ENCODE data around the gene ENTPD2. TPM values are rescaled to one million over a fixed set of nuclear protein-coding genes. Genes with fewer than 3 reads are reported as not detected.

ENTPD2 gene
- total and polyA plus RNA-seq, 9 of the 15 experiments (the other 6 are each of a cell fraction or from before 2014, with no cell fraction given), result 0.04 to 0.60 (median 0.14) TPM; not detected in 4

DNA sequence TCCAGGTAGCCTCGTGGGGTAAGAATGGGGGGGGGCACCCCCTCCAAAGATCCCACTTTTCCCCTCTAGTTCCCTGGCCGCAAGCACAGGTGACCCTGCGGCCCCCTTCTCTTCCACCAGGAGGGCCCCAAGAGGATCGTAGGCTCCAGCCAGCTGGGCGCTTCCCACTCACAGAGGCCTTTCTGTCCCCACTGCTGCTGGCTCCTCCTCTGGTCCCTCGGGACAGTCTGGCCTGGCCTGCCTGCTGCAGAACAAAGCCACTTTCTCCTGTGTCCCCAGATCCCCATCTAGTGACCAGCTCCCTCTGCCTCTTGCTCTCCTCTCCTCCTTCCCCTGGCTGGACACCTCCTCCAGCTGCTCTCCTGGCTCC, 17.0 kb upstream of the ENTPD2 start (continued):
- TF ChIP-seq ZBTB5 (IDR thresholded peaks at IDR 0.05) (no peak), CBFB (CRISPR knock-in tag; IDR thresholded peaks at IDR 0.05) (no peak), KDM1A (IDR thresholded peaks at IDR 0.05) (no peak), SREBF1 (IDR thresholded peaks at IDR 0.05; ENCODE audit: borderline replicate concordance, low read depth, low read length) (no peak), ATF7 (IDR thresholded peaks at IDR 0.05) (peak; percentile 33; the same call in 1 of the 2 replicates), SMARCA4 (IDR thresholded peaks at IDR 0.05) (0 out of 2 replicates have a peak, but pooled peaks have one; percentile 38), ZNF263 (CRISPR knock-in tag; IDR thresholded peaks at IDR 0.05; ENCODE audit: borderline replicate concordance) (no peak), SMAD1 (IDR thresholded peaks at IDR 0.05; ENCODE audit: low read depth, low read length, partially characterized antibody) (no peak), TEAD1 (CRISPR knock-in tag; IDR thresholded peaks at IDR 0.05) (no peak; a peak in 1 of 4 replicates), TAF9B (IDR thresholded peaks at IDR 0.05; ENCODE audit: partially characterized antibody) (no peak), TCFL5 (CRISPR knock-in tag; conservative IDR thresholded peaks at IDR 0.05) (no peak), TRIM28 (IDR thresholded peaks at IDR 0.05) (no peak), LCOR (CRISPR knock-in tag; IDR thresholded peaks at IDR 0.05) (0 out of 2 replicates have a peak, but pooled peaks have one; percentile 14), STAT6 (CRISPR knock-in tag; IDR thresholded peaks at IDR 0.05) (no peak), HDAC2 (IDR thresholded peaks at IDR 0.05) (no peak), ZNF778 (CRISPR knock-in tag; IDR thresholded peaks at IDR 0.05) (no peak), HMG20B (CRISPR knock-in tag; IDR thresholded peaks at IDR 0.05) (no peak), MBD2 (IDR thresholded peaks at IDR 0.05; ENCODE audit: borderline replicate concordance, low read depth) (no peak), HMG20A (CRISPR knock-in tag; conservative IDR thresholded peaks at IDR 0.05) (no peak), TRIM24 (IDR thresholded peaks at IDR 0.05) (no peak), ILF3 (IDR thresholded peaks at IDR 0.05; ENCODE audit: borderline replicate concordance) (no peak), CHCHD3 (CRISPR knock-in tag; IDR thresholded peaks at IDR 0.05) (no peak)
- TF ChIP-seq, protein P1, sequence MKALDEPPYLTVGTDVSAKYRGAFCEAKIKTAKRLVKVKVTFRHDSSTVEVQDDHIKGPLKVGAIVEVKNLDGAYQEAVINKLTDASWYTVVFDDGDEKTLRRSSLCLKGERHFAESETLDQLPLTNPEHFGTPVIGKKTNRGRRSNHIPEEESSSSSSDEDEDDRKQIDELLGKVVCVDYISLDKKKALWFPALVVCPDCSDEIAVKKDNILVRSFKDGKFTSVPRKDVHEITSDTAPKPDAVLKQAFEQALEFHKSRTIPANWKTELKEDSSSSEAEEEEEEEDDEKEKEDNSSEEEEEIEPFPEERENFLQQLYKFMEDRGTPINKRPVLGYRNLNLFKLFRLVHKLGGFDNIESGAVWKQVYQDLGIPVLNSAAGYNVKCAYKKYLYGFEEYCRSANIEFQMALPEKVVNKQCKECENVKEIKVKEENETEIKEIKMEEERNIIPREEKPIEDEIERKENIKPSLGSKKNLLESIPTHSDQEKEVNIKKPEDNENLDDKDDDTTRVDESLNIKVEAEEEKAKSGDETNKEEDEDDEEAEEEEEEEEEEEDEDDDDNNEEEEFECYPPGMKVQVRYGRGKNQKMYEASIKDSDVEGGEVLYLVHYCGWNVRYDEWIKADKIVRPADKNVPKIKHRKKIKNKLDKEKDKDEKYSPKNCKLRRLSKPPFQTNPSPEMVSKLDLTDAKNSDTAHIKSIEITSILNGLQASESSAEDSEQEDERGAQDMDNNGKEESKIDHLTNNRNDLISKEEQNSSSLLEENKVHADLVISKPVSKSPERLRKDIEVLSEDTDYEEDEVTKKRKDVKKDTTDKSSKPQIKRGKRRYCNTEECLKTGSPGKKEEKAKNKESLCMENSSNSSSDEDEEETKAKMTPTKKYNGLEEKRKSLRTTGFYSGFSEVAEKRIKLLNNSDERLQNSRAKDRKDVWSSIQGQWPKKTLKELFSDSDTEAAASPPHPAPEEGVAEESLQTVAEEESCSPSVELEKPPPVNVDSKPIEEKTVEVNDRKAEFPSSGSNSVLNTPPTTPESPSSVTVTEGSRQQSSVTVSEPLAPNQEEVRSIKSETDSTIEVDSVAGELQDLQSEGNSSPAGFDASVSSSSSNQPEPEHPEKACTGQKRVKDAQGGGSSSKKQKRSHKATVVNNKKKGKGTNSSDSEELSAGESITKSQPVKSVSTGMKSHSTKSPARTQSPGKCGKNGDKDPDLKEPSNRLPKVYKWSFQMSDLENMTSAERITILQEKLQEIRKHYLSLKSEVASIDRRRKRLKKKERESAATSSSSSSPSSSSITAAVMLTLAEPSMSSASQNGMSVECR (CRISPR knock-in tag; IDR thresholded peaks at IDR 0.05), result peak; percentile 47

All from K562 (cell line).